ENCODE measurements around the gene PICALM. TPM values are rescaled to one million over a fixed set of nuclear protein-coding genes. Genes with fewer than 3 reads are reported as not detected.

The PICALM gene
- total and polyA plus RNA-seq, 9 of the 15 experiments (the other 6 are each of a cell fraction or from before 2014, with no cell fraction given), result 41.3 to 990 (median 309) TPM

DNA sequence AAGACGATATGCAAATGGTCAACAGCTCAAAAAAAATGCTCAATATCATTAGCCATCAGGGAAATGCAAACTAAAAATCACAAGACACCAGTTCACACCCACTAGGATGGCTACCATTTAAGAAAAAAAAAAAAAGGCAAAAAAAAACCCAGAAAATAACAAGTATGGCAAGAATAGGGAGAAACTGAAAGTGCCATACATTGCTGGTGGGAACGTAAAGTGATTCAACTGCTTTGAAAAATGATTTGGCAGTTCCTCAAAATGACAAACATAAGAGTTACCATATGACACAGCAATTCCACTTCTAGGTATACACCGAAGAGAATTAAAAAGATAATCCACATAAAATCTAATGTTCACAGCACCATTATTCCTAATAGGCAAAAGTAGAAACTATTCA lies 47.5 kb downstream of the PICALM start (continued):
- peak; percentile 80 for TF ChIP-seq MAFK (IDR thresholded peaks at IDR 0.05; ENCODE audit: low read length)
- peak; percentile 49; the same call in 1 of the 2 replicates for TF ChIP-seq SMARCC2 (IDR thresholded peaks at IDR 0.05; ENCODE audit: low read depth)
- peak; percentile 66 for TF ChIP-seq MEIS2 (IDR thresholded peaks at IDR 0.05; ENCODE audit: partially characterized antibody)
- TF ChIP-seq SLC30A9 (CRISPR knock-in tag; IDR thresholded peaks at IDR 0.05), result no peak
- no peak for TF ChIP-seq ZNF76 (CRISPR knock-in tag; IDR thresholded peaks at IDR 0.05; ENCODE audit: borderline replicate concordance)
- no peak for TF ChIP-seq FOXJ3 (CRISPR knock-in tag; IDR thresholded peaks at IDR 0.05)
- no peak for TF ChIP-seq ZNF717 (CRISPR knock-in tag; IDR thresholded peaks at IDR 0.05)
- TF ChIP-seq, protein P1, sequence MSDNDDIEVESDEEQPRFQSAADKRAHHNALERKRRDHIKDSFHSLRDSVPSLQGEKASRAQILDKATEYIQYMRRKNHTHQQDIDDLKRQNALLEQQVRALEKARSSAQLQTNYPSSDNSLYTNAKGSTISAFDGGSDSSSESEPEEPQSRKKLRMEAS (CRISPR knock-in tag; IDR thresholded peaks at IDR 0.05), result no peak
- TF ChIP-seq NUFIP1 (IDR thresholded peaks at IDR 0.05; ENCODE audit: partially characterized antibody), result no peak
- TF ChIP-seq MYBL2 (IDR thresholded peaks at IDR 0.05; ENCODE audit: low read depth), result no peak; the same call in 1 of the 2 replicates
- no peak for TF ChIP-seq MYBL2 (CRISPR knock-in tag; IDR thresholded peaks at IDR 0.05; ENCODE audit: borderline replicate concordance)
- TF ChIP-seq TFAM (CRISPR knock-in tag; conservative IDR thresholded peaks at IDR 0.05), result no peak
- TF ChIP-seq ELF1 (tag; IDR thresholded peaks at IDR 0.05), result no peak
- TF ChIP-seq ADNP (tag; IDR thresholded peaks at IDR 0.05), result no peak
- TF ChIP-seq MAFG (tag; conservative IDR thresholded peaks at IDR 0.05), result peak; percentile 90
- TF ChIP-seq TRIM25 (IDR thresholded peaks at IDR 0.05; ENCODE audit: borderline replicate concordance), result no peak
- no peak for TF ChIP-seq ZNF644 (tag; IDR thresholded peaks at IDR 0.05; ENCODE audit: low read depth)
- TF ChIP-seq KHSRP (IDR thresholded peaks at IDR 0.05), result no peak
- TF ChIP-seq HNRNPH1 (optimal IDR thresholded peaks at IDR 0.05; ENCODE audit: low read depth, low read length), result no peak
- TF ChIP-seq, protein P2, sequence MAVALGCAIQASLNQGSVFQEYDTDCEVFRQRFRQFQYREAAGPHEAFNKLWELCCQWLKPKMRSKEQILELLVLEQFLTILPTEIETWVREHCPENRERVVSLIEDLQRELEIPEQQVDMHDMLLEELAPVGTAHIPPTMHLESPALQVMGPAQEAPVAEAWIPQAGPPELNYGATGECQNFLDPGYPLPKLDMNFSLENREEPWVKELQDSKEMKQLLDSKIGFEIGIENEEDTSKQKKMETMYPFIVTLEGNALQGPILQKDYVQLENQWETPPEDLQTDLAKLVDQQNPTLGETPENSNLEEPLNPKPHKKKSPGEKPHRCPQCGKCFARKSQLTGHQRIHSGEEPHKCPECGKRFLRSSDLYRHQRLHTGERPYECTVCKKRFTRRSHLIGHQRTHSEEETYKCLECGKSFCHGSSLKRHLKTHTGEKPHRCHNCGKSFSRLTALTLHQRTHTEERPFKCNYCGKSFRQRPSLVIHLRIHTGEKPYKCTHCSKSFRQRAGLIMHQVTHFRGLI (CRISPR knock-in tag; IDR thresholded peaks at IDR 0.05), result no peak
- TF ChIP-seq STAG1 (CRISPR knock-in tag; IDR thresholded peaks at IDR 0.05; ENCODE audit: borderline replicate concordance), result no peak
- TF ChIP-seq EP300 (IDR thresholded peaks at IDR 0.05; ENCODE audit: low read length), result 0 out of 2 replicates have a peak, but pooled peaks have one; percentile 10
- peak; percentile 93 for TF ChIP-seq NFE2 (IDR thresholded peaks at IDR 0.05; ENCODE audit: low read depth)
- TF ChIP-seq RBM17 (IDR thresholded peaks at IDR 0.05; ENCODE audit: borderline replicate concordance, low read depth, low read length), result no peak
- TF ChIP-seq DPF2 (IDR thresholded peaks at IDR 0.05), result peak; percentile 63
- TF ChIP-seq CREM (IDR thresholded peaks at IDR 0.05; ENCODE audit: low read depth), result 0 out of 2 replicates have a peak, but pooled peaks have one; percentile 7
- TF ChIP-seq TEAD1 (CRISPR knock-in tag; IDR thresholded peaks at IDR 0.05), result no peak
- TF ChIP-seq, protein P3, sequence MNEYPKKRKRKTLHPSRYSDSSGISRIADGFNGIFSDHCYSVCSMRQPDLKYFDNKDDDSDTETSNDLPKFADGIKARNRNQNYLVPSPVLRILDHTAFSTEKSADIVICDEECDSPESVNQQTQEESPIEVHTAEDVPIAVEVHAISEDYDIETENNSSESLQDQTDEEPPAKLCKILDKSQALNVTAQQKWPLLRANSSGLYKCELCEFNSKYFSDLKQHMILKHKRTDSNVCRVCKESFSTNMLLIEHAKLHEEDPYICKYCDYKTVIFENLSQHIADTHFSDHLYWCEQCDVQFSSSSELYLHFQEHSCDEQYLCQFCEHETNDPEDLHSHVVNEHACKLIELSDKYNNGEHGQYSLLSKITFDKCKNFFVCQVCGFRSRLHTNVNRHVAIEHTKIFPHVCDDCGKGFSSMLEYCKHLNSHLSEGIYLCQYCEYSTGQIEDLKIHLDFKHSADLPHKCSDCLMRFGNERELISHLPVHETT (CRISPR knock-in tag; conservative IDR thresholded peaks at IDR 0.05 in 1 of 2, IDR thresholded peaks at IDR 0.05 in 1 of 2), result no peak

Measured in K562 (cell line).